H1 (cell line): ENCODE measurements around the gene SLC35G6. TPM values are rescaled to one million over a fixed set of nuclear protein-coding genes. Genes with fewer than 3 reads are reported as not detected.

Experiments used
- CTCF ChIA-PET: fragments of 300-600 bp; sonication (Branson Sonifier 250); formaldehyde crosslinking; loops from one replicate; lab custom pipeline; 2021; ENCODE audit not compliant: partially characterized antibody; lab: Charles Lee
- POLR2A ChIA-PET: fragments of 300-600 bp; sonication (Branson Sonifier 250); formaldehyde crosslinking; loops from one replicate; lab custom pipeline; 2021; ENCODE audit warnings: inconsistent platforms; ENCODE audit not compliant: partially characterized antibody; lab: Charles Lee
- DNase-seq, 2 experiments: peaks; one replicate each; pipeline versions ENCODE4 v3.0.0 to v3.0.0-alpha.2; 2010 to 2022; ENCODE audit warnings: low spot score in 2 of 2, low read depth in 1 of 2, mixed read lengths in 1 of 2
- FAIRE-seq: peaks from 2 replicates; lab custom pipeline; 2011; peaks lifted over from hg19 to GRCh38; lab: Jason Lieb, UNC
- H2AFZ ChIP-seq: 2 replicates; pipeline ENCODE4 v1.8.1; 2012; ENCODE audit warnings: low read length, inconsistent platforms
- H2AK5ac ChIP-seq: 2 replicates; pipeline ENCODE4 v1.6.1; 2013; ENCODE audit warnings: low read depth, low read length
- H2BK120ac ChIP-seq: replicated peaks from 2 replicates; pipeline ENCODE3; 2013; ENCODE audit warnings: low read depth, low read length, inconsistent platforms
- H2BK12ac ChIP-seq: 2 replicates; pipeline ENCODE4 v1.6.1; 2013; ENCODE audit warnings: low read depth, low read length
- H2BK15ac ChIP-seq: 2 replicates; pipeline ENCODE4 v1.6.1; 2013; ENCODE audit warnings: low read length
- H2BK20ac ChIP-seq: 2 replicates; pipeline ENCODE4 v1.6.1; 2013; ENCODE audit warnings: low read length
- H2BK5ac ChIP-seq: 2 replicates; pipeline ENCODE4 v1.6.1; 2013; ENCODE audit warnings: low read depth, low read length
- H3K14ac ChIP-seq: 2 replicates; pipeline ENCODE4 v1.6.1; 2013; ENCODE audit warnings: inconsistent platforms; ENCODE audit not compliant: insufficient read length
- H3K18ac ChIP-seq: 2 replicates; pipeline ENCODE4 v1.6.1; 2013; ENCODE audit warnings: low read length; ENCODE audit errors: extremely low read depth
- H3K23ac ChIP-seq: 2 replicates; pipeline ENCODE4 v1.6.1; 2013; ENCODE audit warnings: inconsistent platforms; ENCODE audit not compliant: insufficient read length
- H3K23me2 ChIP-seq: 2 replicates; pipeline ENCODE4 v1.6.1; 2013; ENCODE audit warnings: low read depth, low read length
- H3K27ac ChIP-seq: 2 replicates; pipeline ENCODE4 v1.6.1; 2011; ENCODE audit warnings: low read depth, low read length, inconsistent platforms
- H3K27me3 ChIP-seq, 4 experiments: replicated peaks in 1 of 4; 1 replicate in 1 of 4; 2 replicates in 3 of 4; pipeline versions ENCODE4 v1.6.1 to v1.8.1; 2011 to 2013; ENCODE audit warnings: low read length in 3 of 4, mild to moderate bottlenecking in 3 of 4, inconsistent platforms in 2 of 4, mixed read lengths in 2 of 4, moderate library complexity in 1 of 4; ENCODE audit not compliant: control insufficient read depth in 3 of 4, insufficient read depth in 3 of 4; ENCODE audit errors: extremely low read depth in 1 of 4
- H3K36me3 ChIP-seq, 4 experiments: 2 replicates each; pipeline versions ENCODE4 v1.6.1 to v1.8.1; 2011 to 2013; ENCODE audit warnings: mild to moderate bottlenecking in 4 of 4, low read length in 3 of 4, moderate library complexity in 2 of 4, control low read depth in 1 of 4, inconsistent platforms in 1 of 4; ENCODE audit not compliant: insufficient read depth in 4 of 4, control insufficient read depth in 2 of 4
- H3K4ac ChIP-seq: replicated peaks from 2 replicates; pipeline ENCODE3; 2013; ENCODE audit warnings: low read length, low read depth, mixed read lengths, inconsistent platforms; ENCODE audit not compliant: insufficient read length
- H3K4me1 ChIP-seq, 4 experiments: replicated peaks in 1 of 4; 1 replicate in 1 of 4; 2 replicates in 3 of 4; pipeline versions ENCODE4 v1.6.1 to v1.8.1; 2011 to 2013; ENCODE audit warnings: low read length in 3 of 4, inconsistent platforms in 2 of 4, mixed read lengths in 1 of 4; ENCODE audit not compliant: insufficient read depth in 4 of 4, control insufficient read depth in 3 of 4
- H3K4me2 ChIP-seq, 2 experiments: 2 replicates each; pipeline versions ENCODE4 v1.6.1 to v1.8.1; 2011 to 2013; ENCODE audit warnings: low read depth in 2 of 2, low read length in 2 of 2, control low read depth in 1 of 2, inconsistent platforms in 1 of 2, mild to moderate bottlenecking in 1 of 2; ENCODE audit not compliant: insufficient read depth in 1 of 2
- H3K4me3 ChIP-seq, 4 experiments: fragments of 200-600, 300-600 bp in 1 of 4; sonication (generic), shearing (Covaris generic), sonication (Bioruptor Twin) in 1 of 4; 2 replicates each; pipeline versions ENCODE4 v1.5.1 to v1.8.1; 2011 to 2016; ENCODE audit warnings: low read length in 4 of 4, low read depth in 3 of 4, control low read depth in 2 of 4, inconsistent platforms in 2 of 4, mild to moderate bottlenecking in 2 of 4, mixed read lengths in 1 of 4, moderate library complexity in 1 of 4; ENCODE audit not compliant: insufficient read depth in 2 of 4; ENCODE audit errors: extremely low read depth in 1 of 4
- H3K56ac ChIP-seq: replicated peaks from 2 replicates; pipeline ENCODE3; 2013; ENCODE audit warnings: low read depth, mild to moderate bottlenecking, mixed read lengths, low read length, inconsistent platforms; ENCODE audit not compliant: insufficient read length
- H3K79me1 ChIP-seq: 2 replicates; pipeline ENCODE4 v1.6.1; 2013; ENCODE audit warnings: low read depth, low read length, control low read depth
- H3K79me2 ChIP-seq, 2 experiments: 2 replicates each; pipeline versions ENCODE4 v1.6.1 to v1.8.1; 2012 to 2013; ENCODE audit warnings: low read length in 2 of 2, mild to moderate bottlenecking in 2 of 2, inconsistent platforms in 1 of 2; ENCODE audit not compliant: insufficient read depth in 2 of 2, control insufficient read depth in 1 of 2
- H3K9ac ChIP-seq, 4 experiments: replicated peaks in 1 of 4; 1 replicate in 1 of 4; 2 replicates in 3 of 4; pipeline versions ENCODE4 v1.6.1 to v1.8.1; 2011 to 2013; ENCODE audit warnings: low read depth in 3 of 4, low read length in 3 of 4, control low read depth in 2 of 4, mild to moderate bottlenecking in 2 of 4, moderate library complexity in 2 of 4, inconsistent platforms in 1 of 4; ENCODE audit errors: extremely low read depth in 1 of 4
- H3K9me3 ChIP-seq, 2 experiments: 2 replicates each; pipeline versions ENCODE4 v1.6.1 to v1.8.1; 2012 to 2013; ENCODE audit warnings: mild to moderate bottlenecking in 2 of 2, moderate library complexity in 2 of 2, control low read depth in 1 of 2, inconsistent platforms in 1 of 2, low read depth in 1 of 2, low read length in 1 of 2, mixed read lengths in 1 of 2; ENCODE audit not compliant: insufficient read depth in 2 of 2
- H4K20me1 ChIP-seq, 2 experiments: replicated peaks in 1 of 2; 2 replicates each; pipeline versions ENCODE3 to v1.8.1; 2011 to 2013; ENCODE audit warnings: inconsistent platforms in 2 of 2, low read length in 2 of 2, mild to moderate bottlenecking in 1 of 2; ENCODE audit not compliant: insufficient read depth in 2 of 2, control insufficient read depth in 1 of 2
- H4K5ac ChIP-seq: 2 replicates; pipeline ENCODE4 v1.6.1; 2013; ENCODE audit warnings: low read length, low read depth, mixed read lengths, inconsistent platforms; ENCODE audit not compliant: insufficient read length
- H4K8ac ChIP-seq: 2 replicates; pipeline ENCODE4 v1.8.0; 2013; ENCODE audit warnings: mild to moderate bottlenecking, moderate library complexity, low read length, inconsistent platforms; ENCODE audit not compliant: insufficient read depth; ENCODE audit errors: extremely low read depth
- H4K91ac ChIP-seq: replicated peaks from 2 replicates; pipeline ENCODE3; 2013; ENCODE audit warnings: low read length, mixed read lengths, inconsistent platforms; ENCODE audit not compliant: insufficient read length
- GTF2F1 ChIP-seq: IDR thresholded peaks from 2 replicates; pipeline ENCODE4 v1.6.1; 2012; ENCODE audit warnings: low read depth, low read length, improper control_type of control experiment, borderline replicate concordance
- MAFK ChIP-seq: IDR thresholded peaks from 2 replicates; pipeline ENCODE4 v1.6.1; 2012; ENCODE audit warnings: low read depth, mild to moderate bottlenecking, improper control_type of control experiment, low read length
- WGBS, 2 experiments: shearing (Covaris generic) in 1 of 2; methylation state at CpG; one replicate each; pipeline versions ENCODE4 v1.1.6 to v1.1.7; 2013 to 2015; ENCODE audit warnings: low lambda C conversion rate in 2 of 2, mixed read lengths in 2 of 2, inconsistent platforms in 1 of 2, low coverage in 1 of 2, missing lambda C conversion rate in 1 of 2; ENCODE audit not compliant: insufficient replicate concordance in 2 of 2, insufficient coverage in 1 of 2, insufficient read length in 1 of 2; ENCODE audit errors: extremely low coverage in 1 of 2, missing lambda C conversion rate in 1 of 2; 5-methylcytosine and 5-hydroxymethylcytosine counted together
- polyA plus RNA-seq, 7 experiments: library from polyadenylated mRNA; depleted of rRNA in 3 of 7; stranded (reverse) in 5 of 7; unstranded in 2 of 7; fragments of >200 nt in 5 of 7; fragments of 200-250 nt in 2 of 7; gene quantifications; 1 replicate in 5 of 7; 2 replicates in 1 of 7; 4 replicates in 1 of 7; pipeline versions ENCODE4 v1.2.1 to v1.2.3, GENCODE V29; 2011 to 2013; ENCODE audit warnings: missing spikeins in 2 of 7, mixed read lengths in 2 of 7
- total RNA-seq: library from RNA; stranded (reverse); fragmentation: NEBNext Ultra II Directional; extraction: Animal tissue kit (Norgen Biotek cat#: 25700); gene quantifications from 2 replicates; pipeline ENCODE4 v1.2.1, GENCODE V29; 2021

The SLC35G6 gene
- total and polyA plus RNA-seq, 2 of the 8 experiments (the other 6 are each of a cell fraction or from before 2014, with no cell fraction given) = 0.05 TPM; not detected in 1

GRCh38 chr17:7508145-7508544, 26.9 kb downstream of the SLC35G6 start:
- H3K4ac ChIP-seq = no peak overlapping the region
- H3K79me1 ChIP-seq = no peaks in the 10 kb centered on the region
- no peak overlapping the region for H2AK5ac ChIP-seq
- POLR2A ChIA-PET = interaction anchor here (1.1 to 3.8 kb wide), 6 partner anchors 8 to 291 kb away, joined by 3 to 21 read pairs (median 8); partner anchors contain the start of genes POLR2A and SENP3
- H4K91ac ChIP-seq = no peak overlapping the region
- peaks cover 0 to 10% of the 10 kb centered on the region in 2 experiments for H4K20me1 ChIP-seq
- H3K23me2 ChIP-seq = peaks cover under 1% of the 10 kb centered on the region; the same call in 1 of the 2 replicates
- peaks cover 34 to 90% (median 70%) of the 10 kb centered on the region in 4 experiments for H3K36me3 ChIP-seq
- H3K27ac ChIP-seq = no peak overlapping the region
- no peak for FAIRE-seq
- no peak for DNase-seq
- 94% methylated on average over 11 of the region's 11 CpGs; no CpG with 5 or more reads in 1 of the 2 experiments for WGBS, 2 experiments
- no peak overlapping the region for H4K5ac ChIP-seq
- H3K14ac ChIP-seq = no peak overlapping the region
- H3K56ac ChIP-seq = no peak overlapping the region
- no peak overlapping the region for H4K8ac ChIP-seq
- H3K79me2 ChIP-seq = no peaks in the 10 kb centered on the region
- no peak overlapping the region for H2BK5ac ChIP-seq
- no peak overlapping the region for H2BK20ac ChIP-seq
- CTCF ChIA-PET = interaction anchor here (0.6 to 2.3 kb wide), 8 partner anchors 11 to 137 kb away, joined by 3 to 12 read pairs (median 3); partner anchors contain the start of genes SENP3 and TMEM102
- H3K9ac ChIP-seq = no peak overlapping the region
- no peak overlapping the region for H3K18ac ChIP-seq
- H2AFZ ChIP-seq = no peak overlapping the region
- H2BK15ac ChIP-seq = no peak overlapping the region
- no peak overlapping the region for H3K23ac ChIP-seq
- TF ChIP-seq GTF2F1 = no peak
- TF ChIP-seq MAFK = no peak
- no peaks in the 10 kb centered on the region for H3K27me3 ChIP-seq
- H2BK120ac ChIP-seq = no peak overlapping the region
- no peak overlapping the region for H3K4me3 ChIP-seq
- H3K9me3 ChIP-seq = no peaks in the 10 kb centered on the region; a peak in 1 of 4 replicates
- no peak overlapping the region for H2BK12ac ChIP-seq
- no peaks in the 10 kb centered on the region for H3K4me1 ChIP-seq
- no peak overlapping the region for H3K4me2 ChIP-seq
